SH-SY5Y (cell line): ENCODE data around the gene TIAM2.
A peak's percentile ranks its signal among the peaks of the same experiment; 100 is the strongest.

Experiments used
- GATA2 ChIP-seq: IDR thresholded peaks from 2 replicates; pipeline ENCODE4 v1.6.1; 2011; ENCODE audit warnings: mild to moderate bottlenecking, low read depth, low read length
- GATA3 ChIP-seq: IDR thresholded peaks from 2 replicates; pipeline ENCODE4 v1.6.1; 2011; ENCODE audit warnings: low read depth, mild to moderate bottlenecking, low read length, moderate library complexity

Gene TIAM2

GRCh38 chr6:155248008-155249001 lies 253.2 kb downstream of the TIAM2 start:
- TF ChIP-seq GATA3 (no peak), GATA2 (no peak)

- TF ChIP-seq GATA2 (no peak), GATA3 (no peak)
Measured at GRCh38 chr6:155250701-155251381, 255.7 kb downstream of the TIAM2 start.

- TF ChIP-seq GATA3 (no peak), GATA2 (no peak)
Measured at GRCh38 chr6:155252581-155252980, 257.5 kb downstream of the TIAM2 start.

GRCh38 chr6:155253337-155253736 lies 258.2 kb downstream of the TIAM2 start:
- no peak for TF ChIP-seq GATA3
- no peak for TF ChIP-seq GATA2

- TF ChIP-seq GATA3, result no peak
- TF ChIP-seq GATA2, result no peak
Measured at GRCh38 chr6:155254139-155254538, 259.0 kb downstream of the TIAM2 start.

- TF ChIP-seq GATA2, result no peak
- TF ChIP-seq GATA3, result no peak
Measured at GRCh38 chr6:155256122-155256795, 261.1 kb downstream of the TIAM2 start.

GRCh38 chr6:155257796-155258195 lies 262.7 kb downstream of the TIAM2 start:
- TF ChIP-seq GATA2 (no peak), GATA3 (no peak)

GRCh38 chr6:155259204-155259603 lies 264.1 kb downstream of the TIAM2 start:
- no peak for TF ChIP-seq GATA3
- TF ChIP-seq GATA2, result no peak

- no peak for TF ChIP-seq GATA3
- TF ChIP-seq GATA2, result no peak
Measured at GRCh38 chr6:155259897-155260296, 264.8 kb downstream of the TIAM2 start.

- TF ChIP-seq GATA3, result no peak
- TF ChIP-seq GATA2, result no peak
Measured at GRCh38 chr6:155260686-155261085, 265.6 kb downstream of the TIAM2 start.

GRCh38 chr6:155261111-155261900 lies 266.2 kb downstream of the TIAM2 start:
- TF ChIP-seq GATA2, result no peak
- no peak for TF ChIP-seq GATA3

GRCh38 chr6:155262655-155263054 lies 267.5 kb downstream of the TIAM2 start:
- TF ChIP-seq GATA2 (no peak), GATA3 (no peak)

- TF ChIP-seq GATA3 (0 out of 2 replicates have a peak, but pooled peaks have one; percentile 27), GATA2 (no peak)
Measured at GRCh38 chr6:155263373-155264063, 268.4 kb downstream of the TIAM2 start, which contains the start of gene CLDN20. Gene CLDN20 (plus strand): TSS chr6:155264013. CDS start chr6:155275720, 11,707 bp downstream.
